K562 (cell line): ENCODE measurements around the gene RHBDD1. TPM values are rescaled to one million over a fixed set of nuclear protein-coding genes. Genes with fewer than 3 reads are reported as not detected.

ENCODE experiments used
- ATAC-seq: fragments of 200-7000 bp; cut with Tn5 transposase; 3 replicates; pipeline ENCODE4 v1.9.1; 2020; ENCODE audit warnings: moderate library complexity
- BruUV-seq: library from RNA; stranded (reverse); fragments of 400-500 nt; replicated peaks from 2 replicates; lab custom pipeline; 2021; lab: Mats Ljungman, UMichigan
- CTCF ChIA-PET: fragments of 300-600 bp; formaldehyde crosslinking; extraction: SDS; loops from one replicate; lab custom pipeline; 2021; ENCODE audit warnings: low intra/inter-chr PET ratio; lab: Yijun Ruan, JAX
- POLR2A ChIA-PET: fragments of 300-600, 350-650 bp; sonication (Branson Sonifier 250); formaldehyde crosslinking; extraction: SDS; loops from one replicate; lab custom pipeline; 2021; ENCODE audit warnings: antibody characterized with exemption, inconsistent platforms; lab: Yijun Ruan, JAX
- DNase-seq, 4 experiments: peaks; one replicate each; pipeline versions ENCODE4 v3.0.0 to v3.0.0-alpha.2; 2011 to 2018; ENCODE audit warnings: low spot score in 3 of 4, mixed read lengths in 3 of 4; ENCODE audit errors: extremely low read depth in 1 of 4
- FAIRE-seq: peaks from 2 replicates; lab custom pipeline; 2011; peaks lifted over from hg19 to GRCh38; lab: Jason Lieb, UNC
- H2AFZ ChIP-seq: 2 replicates; pipeline ENCODE4 v1.6.0; 2011; ENCODE audit warnings: low read depth, low read length, control low read depth, inconsistent platforms
- H3K27ac ChIP-seq: fragments of 200-600 bp; 3 replicates; pipeline ENCODE4 v1.8.0; 2011; ENCODE audit warnings: low read depth, mild to moderate bottlenecking, control low read depth, inconsistent platforms, low read length, moderate library complexity, mixed read lengths; ENCODE audit errors: extremely low read depth
- H3K27me3 ChIP-seq, 2 experiments: fragments of 300-600 bp in 1 of 2; 2 replicates in 1 of 2; 3 replicates in 1 of 2; pipeline versions ENCODE4 v1.6.0 to v1.8.0; 2011; ENCODE audit warnings: inconsistent platforms in 2 of 2, low read length in 2 of 2, mild to moderate bottlenecking in 1 of 2, mixed read lengths in 1 of 2, moderate library complexity in 1 of 2; ENCODE audit not compliant: control insufficient read depth in 2 of 2, insufficient read depth in 2 of 2
- H3K36me3 ChIP-seq: fragments of 300-600 bp; 3 replicates; pipeline ENCODE4 v1.8.0; 2011; ENCODE audit warnings: mild to moderate bottlenecking, low read length, inconsistent platforms; ENCODE audit not compliant: control insufficient read depth, insufficient read depth
- H3K4me1 ChIP-seq, 2 experiments: fragments of 200-600 bp in 1 of 2; replicated peaks in 1 of 2; 2 replicates in 1 of 2; 3 replicates in 1 of 2; pipeline versions ENCODE4 v1.5.1 to v1.8.0; 2011; ENCODE audit warnings: inconsistent platforms in 2 of 2, low read length in 2 of 2, mild to moderate bottlenecking in 1 of 2, mixed read lengths in 1 of 2, moderate library complexity in 1 of 2; ENCODE audit not compliant: control insufficient read depth in 2 of 2, insufficient read depth in 2 of 2
- H3K4me2 ChIP-seq: 2 replicates; pipeline ENCODE4 v1.6.1; 2011; ENCODE audit warnings: low read length, control low read depth, inconsistent platforms, mixed read lengths; ENCODE audit not compliant: insufficient read depth
- H3K4me3 ChIP-seq: fragments of 200-600 bp; sonication (generic), shearing (Covaris generic); 2 replicates; pipeline ENCODE4 v1.5.1; 2016; ENCODE audit warnings: control low read depth, inconsistent platforms
- H3K79me2 ChIP-seq: fragments of 200-600 bp; 3 replicates; pipeline ENCODE4 v1.8.0; 2011; ENCODE audit warnings: low read length, inconsistent platforms; ENCODE audit not compliant: control insufficient read depth, insufficient read depth
- H3K9ac ChIP-seq, 2 experiments: 2 replicates each; pipeline versions ENCODE4 v1.6.0 to v1.6.1; 2011; ENCODE audit warnings: low read depth in 2 of 2, low read length in 2 of 2, control low read depth in 1 of 2, inconsistent platforms in 1 of 2, mild to moderate bottlenecking in 1 of 2, mixed read lengths in 1 of 2; ENCODE audit not compliant: insufficient read depth in 1 of 2
- H3K9me1 ChIP-seq: one replicate; pipeline ENCODE4 v1.6.0; 2011; ENCODE audit warnings: inconsistent platforms, mild to moderate bottlenecking, low read length, moderate library complexity; ENCODE audit not compliant: control insufficient read depth, insufficient read depth
- H3K9me3 ChIP-seq: replicated peaks from 2 replicates; pipeline ENCODE4 v1.5.1; 2011; ENCODE audit warnings: low read depth, low read length, inconsistent platforms; ENCODE audit not compliant: control insufficient read depth, insufficient read depth
- H4K20me1 ChIP-seq: replicated peaks from 2 replicates; pipeline ENCODE4 v1.6.1; 2011; ENCODE audit warnings: low read length, inconsistent platforms, mixed read lengths; ENCODE audit not compliant: control insufficient read depth, insufficient read depth
- NR4A1 ChIP-seq, 2 experiments: fragments of 250-450 bp in 1 of 2; fragments of 450-650 bp in 1 of 2; sonication (Bioruptor Pico) in 1 of 2; IDR thresholded peaks; 2 replicates each; pipeline versions ENCODE4 v1.4.0 to v1.6.1; 2016 to 2020; ENCODE audit warnings: mild to moderate bottlenecking in 2 of 2, missing compliant biosample characterization in 1 of 2, missing genetic modification characterization in 1 of 2, moderate library complexity in 1 of 2
- WGBS: fragments of 100-300 bp; shearing (Covaris generic); methylation state at CpG from one replicate; pipeline ENCODE4 v1.1.6; 2016; ENCODE audit warnings: low coverage, mixed read lengths; ENCODE audit not compliant: insufficient coverage; ENCODE audit errors: missing lambda C conversion rate; 5-methylcytosine and 5-hydroxymethylcytosine counted together
- in situ Hi-C: fragments of 300-500 bp; cut with MboI; formaldehyde crosslinking; loops from 4 replicates; pipeline ENCODE4 v1.15.0; 2018; ENCODE audit warnings: inconsistent platforms, mixed read lengths
- intact Hi-C: fragments of 100-400 bp; cut with micrococcal nuclease; formaldehyde crosslinking; loops from 2 replicates; pipeline ENCODE4 v1.14.2; 2022
- polyA plus RNA-seq, 8 experiments: library from polyadenylated mRNA; depleted of rRNA in 4 of 8; stranded (reverse) in 5 of 8; unstranded in 3 of 8; fragments of >200 nt; fragmentation: Nextera tagmentation in 2 of 8; fragmentation: Illumina TruSeq in 1 of 8; extraction: Ambion mirVana in 2 of 8; extraction: Trizol in 1 of 8; gene quantifications; 2 replicates each; pipeline versions ENCODE4 v1.2.1 to v1.2.3, GENCODE V29; 2011 to 2014; ENCODE audit warnings: inconsistent platforms in 1 of 8, missing spikeins in 1 of 8
- total RNA-seq, 7 experiments: library from RNA; depleted of rRNA in 6 of 7; stranded (reverse); fragments of >200 nt in 6 of 7; fragmentation: Illumina TruSeq in 2 of 7; extraction: Trizol in 2 of 7; gene quantifications; 2 replicates each; pipeline versions ENCODE4 v1.2.1 to v1.2.3, GENCODE V29; 2011 to 2021; ENCODE audit warnings: low replicate concordance in 1 of 7
- TF ChIP-seq, protein P1 (sequence below): fragments of 450-650 bp; IDR thresholded peaks from 2 replicates; pipeline ENCODE4 v1.6.1; 2016; ENCODE audit warnings: mild to moderate bottlenecking, moderate library complexity

RHBDD1 gene
- total and polyA plus RNA-seq, 9 of the 15 experiments (the other 6 are each of a cell fraction or from before 2014, with no cell fraction given), result 4.8 to 34.8 (median 15.6) TPM

DNA sequence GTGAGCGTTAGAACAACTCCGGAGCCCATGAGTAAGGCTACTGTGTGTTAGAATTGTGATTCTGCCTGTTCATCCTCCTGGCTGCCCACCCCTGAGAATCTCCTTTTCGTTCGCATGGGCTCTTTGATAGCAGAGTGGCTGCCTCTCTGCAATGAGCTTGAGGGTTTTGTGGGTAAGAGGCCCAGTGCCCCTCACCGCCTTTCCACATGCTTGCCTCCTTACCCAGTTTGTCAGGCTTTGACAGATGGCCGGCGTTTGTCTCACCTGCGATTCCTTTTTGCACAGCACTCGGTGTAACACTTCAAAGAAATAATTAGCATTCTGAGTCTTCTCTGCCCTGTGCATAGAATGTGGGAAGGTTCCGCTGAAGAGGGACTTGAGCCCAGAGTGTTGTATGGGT is 138.0 kb downstream of the RHBDD1 start:
- no peak for TF ChIP-seq NR4A1 (CRISPR knock-in tag; IDR thresholded peaks at IDR 0.05)
- no peak for TF ChIP-seq NR4A1 (tag; IDR thresholded peaks at IDR 0.05)
- TF ChIP-seq, protein P1, sequence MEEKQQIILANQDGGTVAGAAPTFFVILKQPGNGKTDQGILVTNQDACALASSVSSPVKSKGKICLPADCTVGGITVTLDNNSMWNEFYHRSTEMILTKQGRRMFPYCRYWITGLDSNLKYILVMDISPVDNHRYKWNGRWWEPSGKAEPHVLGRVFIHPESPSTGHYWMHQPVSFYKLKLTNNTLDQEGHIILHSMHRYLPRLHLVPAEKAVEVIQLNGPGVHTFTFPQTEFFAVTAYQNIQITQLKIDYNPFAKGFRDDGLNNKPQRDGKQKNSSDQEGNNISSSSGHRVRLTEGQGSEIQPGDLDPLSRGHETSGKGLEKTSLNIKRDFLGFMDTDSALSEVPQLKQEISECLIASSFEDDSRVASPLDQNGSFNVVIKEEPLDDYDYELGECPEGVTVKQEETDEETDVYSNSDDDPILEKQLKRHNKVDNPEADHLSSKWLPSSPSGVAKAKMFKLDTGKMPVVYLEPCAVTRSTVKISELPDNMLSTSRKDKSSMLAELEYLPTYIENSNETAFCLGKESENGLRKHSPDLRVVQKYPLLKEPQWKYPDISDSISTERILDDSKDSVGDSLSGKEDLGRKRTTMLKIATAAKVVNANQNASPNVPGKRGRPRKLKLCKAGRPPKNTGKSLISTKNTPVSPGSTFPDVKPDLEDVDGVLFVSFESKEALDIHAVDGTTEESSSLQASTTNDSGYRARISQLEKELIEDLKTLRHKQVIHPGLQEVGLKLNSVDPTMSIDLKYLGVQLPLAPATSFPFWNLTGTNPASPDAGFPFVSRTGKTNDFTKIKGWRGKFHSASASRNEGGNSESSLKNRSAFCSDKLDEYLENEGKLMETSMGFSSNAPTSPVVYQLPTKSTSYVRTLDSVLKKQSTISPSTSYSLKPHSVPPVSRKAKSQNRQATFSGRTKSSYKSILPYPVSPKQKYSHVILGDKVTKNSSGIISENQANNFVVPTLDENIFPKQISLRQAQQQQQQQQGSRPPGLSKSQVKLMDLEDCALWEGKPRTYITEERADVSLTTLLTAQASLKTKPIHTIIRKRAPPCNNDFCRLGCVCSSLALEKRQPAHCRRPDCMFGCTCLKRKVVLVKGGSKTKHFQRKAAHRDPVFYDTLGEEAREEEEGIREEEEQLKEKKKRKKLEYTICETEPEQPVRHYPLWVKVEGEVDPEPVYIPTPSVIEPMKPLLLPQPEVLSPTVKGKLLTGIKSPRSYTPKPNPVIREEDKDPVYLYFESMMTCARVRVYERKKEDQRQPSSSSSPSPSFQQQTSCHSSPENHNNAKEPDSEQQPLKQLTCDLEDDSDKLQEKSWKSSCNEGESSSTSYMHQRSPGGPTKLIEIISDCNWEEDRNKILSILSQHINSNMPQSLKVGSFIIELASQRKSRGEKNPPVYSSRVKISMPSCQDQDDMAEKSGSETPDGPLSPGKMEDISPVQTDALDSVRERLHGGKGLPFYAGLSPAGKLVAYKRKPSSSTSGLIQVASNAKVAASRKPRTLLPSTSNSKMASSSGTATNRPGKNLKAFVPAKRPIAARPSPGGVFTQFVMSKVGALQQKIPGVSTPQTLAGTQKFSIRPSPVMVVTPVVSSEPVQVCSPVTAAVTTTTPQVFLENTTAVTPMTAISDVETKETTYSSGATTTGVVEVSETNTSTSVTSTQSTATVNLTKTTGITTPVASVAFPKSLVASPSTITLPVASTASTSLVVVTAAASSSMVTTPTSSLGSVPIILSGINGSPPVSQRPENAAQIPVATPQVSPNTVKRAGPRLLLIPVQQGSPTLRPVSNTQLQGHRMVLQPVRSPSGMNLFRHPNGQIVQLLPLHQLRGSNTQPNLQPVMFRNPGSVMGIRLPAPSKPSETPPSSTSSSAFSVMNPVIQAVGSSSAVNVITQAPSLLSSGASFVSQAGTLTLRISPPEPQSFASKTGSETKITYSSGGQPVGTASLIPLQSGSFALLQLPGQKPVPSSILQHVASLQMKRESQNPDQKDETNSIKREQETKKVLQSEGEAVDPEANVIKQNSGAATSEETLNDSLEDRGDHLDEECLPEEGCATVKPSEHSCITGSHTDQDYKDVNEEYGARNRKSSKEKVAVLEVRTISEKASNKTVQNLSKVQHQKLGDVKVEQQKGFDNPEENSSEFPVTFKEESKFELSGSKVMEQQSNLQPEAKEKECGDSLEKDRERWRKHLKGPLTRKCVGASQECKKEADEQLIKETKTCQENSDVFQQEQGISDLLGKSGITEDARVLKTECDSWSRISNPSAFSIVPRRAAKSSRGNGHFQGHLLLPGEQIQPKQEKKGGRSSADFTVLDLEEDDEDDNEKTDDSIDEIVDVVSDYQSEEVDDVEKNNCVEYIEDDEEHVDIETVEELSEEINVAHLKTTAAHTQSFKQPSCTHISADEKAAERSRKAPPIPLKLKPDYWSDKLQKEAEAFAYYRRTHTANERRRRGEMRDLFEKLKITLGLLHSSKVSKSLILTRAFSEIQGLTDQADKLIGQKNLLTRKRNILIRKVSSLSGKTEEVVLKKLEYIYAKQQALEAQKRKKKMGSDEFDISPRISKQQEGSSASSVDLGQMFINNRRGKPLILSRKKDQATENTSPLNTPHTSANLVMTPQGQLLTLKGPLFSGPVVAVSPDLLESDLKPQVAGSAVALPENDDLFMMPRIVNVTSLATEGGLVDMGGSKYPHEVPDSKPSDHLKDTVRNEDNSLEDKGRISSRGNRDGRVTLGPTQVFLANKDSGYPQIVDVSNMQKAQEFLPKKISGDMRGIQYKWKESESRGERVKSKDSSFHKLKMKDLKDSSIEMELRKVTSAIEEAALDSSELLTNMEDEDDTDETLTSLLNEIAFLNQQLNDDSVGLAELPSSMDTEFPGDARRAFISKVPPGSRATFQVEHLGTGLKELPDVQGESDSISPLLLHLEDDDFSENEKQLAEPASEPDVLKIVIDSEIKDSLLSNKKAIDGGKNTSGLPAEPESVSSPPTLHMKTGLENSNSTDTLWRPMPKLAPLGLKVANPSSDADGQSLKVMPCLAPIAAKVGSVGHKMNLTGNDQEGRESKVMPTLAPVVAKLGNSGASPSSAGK, result no peak
- Histone ChIP-seq H3K4me2 (no peak overlapping the region), H3K4me3 (no peak overlapping the region), H3K27me3 (no peaks in the 10 kb centered on the region), H3K9ac (no peak overlapping the region), H3K9me1 (no peaks in the 10 kb centered on the region), H4K20me1 (no peaks in the 10 kb centered on the region), H3K4me1 (peaks cover 6 to 25% of the 10 kb centered on the region in 2 experiments), H2AFZ (no peak overlapping the region), H3K79me2 (peaks cover 6% of the 10 kb centered on the region; the same call in 1 of the 3 replicates), H3K9me3 (no peaks in the 10 kb centered on the region), H3K27ac (no peak overlapping the region), H3K36me3 (peaks cover 4% of the 10 kb centered on the region; the same call in 1 of the 3 replicates)
- 84% methylated on average over 10 of the region's 10 CpGs for WGBS
- ChIA-PET POLR2A (no interaction called here), CTCF (no interaction called here)
- FAIRE-seq, result no peak
- no peak for DNase-seq
- intact Hi-C loops, result no loop called here
- in situ Hi-C loops, result no loop called here
- BruUV-seq, result no TSS peak
- ATAC-seq, result no peak
